ENCODE data around the gene SWI5. TPM values are rescaled to one million over a fixed set of nuclear protein-coding genes. Genes with fewer than 3 reads are reported as not detected.

The SWI5 gene
- total and polyA plus RNA-seq, 9 of the 15 experiments (the other 6 are each of a cell fraction or from before 2014, with no cell fraction given) = 62.8 to 133 (median 95.9) TPM

GRCh38 chr9:128276574-128277270 is 646 bp downstream of the SWI5 start (continued):
- TF ChIP-seq ZNF609 (CRISPR knock-in tag; IDR thresholded peaks at IDR 0.05; ENCODE audit: borderline replicate concordance) (no peak), KLF13 (tag; IDR thresholded peaks at IDR 0.05; ENCODE audit: borderline replicate concordance, low read depth) (no peak), MAZ (CRISPR knock-in tag; conservative IDR thresholded peaks at IDR 0.05 in 1 of 2, IDR thresholded peaks at IDR 0.05 in 1 of 2) (no peak), NR2F6 (CRISPR knock-in tag; IDR thresholded peaks at IDR 0.05) (no peak), ATF1 (CRISPR knock-in tag; IDR thresholded peaks at IDR 0.05) (no peak), ATF1 (tag; IDR thresholded peaks at IDR 0.05) (no peak), KDM4B (IDR thresholded peaks at IDR 0.05; ENCODE audit: borderline replicate concordance in 2 of 2, low read depth in 1 of 2) (no peak), HMGN3 (IDR thresholded peaks at IDR 0.05; ENCODE audit: borderline replicate concordance, extremely low read depth, insufficient read length, low read depth, low read length) (no peak), RHOXF2B (CRISPR knock-in tag; conservative IDR thresholded peaks at IDR 0.05) (no peak), ZNF174 (CRISPR knock-in tag; IDR thresholded peaks at IDR 0.05) (no peak), MYC (IDR thresholded peaks at IDR 0.05; ENCODE audit: low read depth, low read length) (0 out of 2 replicates have a peak, but pooled peaks have one; percentile 47), MYC (CRISPR knock-in tag; IDR thresholded peaks at IDR 0.05; ENCODE audit: borderline replicate concordance, low read depth) (no peak; the same call in 1 of the 2 replicates), TEAD2 (tag; IDR thresholded peaks at IDR 0.05) (no peak), ZNF140 (CRISPR knock-in tag; IDR thresholded peaks at IDR 0.05) (no peak)
- TF ChIP-seq, protein P1, sequence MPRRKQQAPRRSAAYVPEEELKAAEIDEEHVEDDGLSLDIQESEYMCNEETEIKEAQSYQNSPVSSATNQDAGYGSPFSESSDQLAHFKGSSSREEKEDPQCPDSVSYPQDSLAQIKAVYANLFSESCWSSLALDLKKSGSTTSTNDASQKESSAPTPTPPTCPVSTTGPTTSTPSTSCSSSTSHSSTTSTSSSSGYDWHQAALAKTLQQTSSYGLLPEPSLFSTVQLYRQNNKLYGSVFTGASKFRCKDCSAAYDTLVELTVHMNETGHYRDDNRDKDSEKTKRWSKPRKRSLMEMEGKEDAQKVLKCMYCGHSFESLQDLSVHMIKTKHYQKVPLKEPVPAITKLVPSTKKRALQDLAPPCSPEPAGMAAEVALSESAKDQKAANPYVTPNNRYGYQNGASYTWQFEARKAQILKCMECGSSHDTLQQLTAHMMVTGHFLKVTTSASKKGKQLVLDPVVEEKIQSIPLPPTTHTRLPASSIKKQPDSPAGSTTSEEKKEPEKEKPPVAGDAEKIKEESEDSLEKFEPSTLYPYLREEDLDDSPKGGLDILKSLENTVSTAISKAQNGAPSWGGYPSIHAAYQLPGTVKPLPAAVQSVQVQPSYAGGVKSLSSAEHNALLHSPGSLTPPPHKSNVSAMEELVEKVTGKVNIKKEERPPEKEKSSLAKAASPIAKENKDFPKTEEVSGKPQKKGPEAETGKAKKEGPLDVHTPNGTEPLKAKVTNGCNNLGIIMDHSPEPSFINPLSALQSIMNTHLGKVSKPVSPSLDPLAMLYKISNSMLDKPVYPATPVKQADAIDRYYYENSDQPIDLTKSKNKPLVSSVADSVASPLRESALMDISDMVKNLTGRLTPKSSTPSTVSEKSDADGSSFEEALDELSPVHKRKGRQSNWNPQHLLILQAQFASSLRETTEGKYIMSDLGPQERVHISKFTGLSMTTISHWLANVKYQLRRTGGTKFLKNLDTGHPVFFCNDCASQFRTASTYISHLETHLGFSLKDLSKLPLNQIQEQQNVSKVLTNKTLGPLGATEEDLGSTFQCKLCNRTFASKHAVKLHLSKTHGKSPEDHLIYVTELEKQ (CRISPR knock-in tag; IDR thresholded peaks at IDR 0.05) = no peak
